Right lobe of liver (tissue), 6 donors: Measurements from ENCODE around the gene FAM181A. TPM values are rescaled to one million over a fixed set of nuclear protein-coding genes. Genes with fewer than 3 reads are reported as not detected.

ENCODE experiments used
- ATAC-seq, 4 donors: fragments of 200-7000 bp; cut with Tn5 transposase; one replicate each; pipeline ENCODE4 v1.9.1; 2020; ENCODE audit warnings: mild to moderate bottlenecking in 4 of 4, moderate library complexity in 4 of 4
- DNase-seq, 3 donors: peaks; one replicate each; pipeline ENCODE4 v3.0.0-alpha.2; 2020
- H3K27ac ChIP-seq, 3 donors: fragments of 200-600 bp; one replicate each; pipeline ENCODE4 v1.8.0; 2022
- H3K27me3 ChIP-seq, 2 donors: fragments of 200-600 bp; one replicate each; pipeline ENCODE4 v1.8.0; 2022
- H3K36me3 ChIP-seq, 4 donors: fragments of 200-600 bp; sonication (generic) in 1 of 4; one replicate each; pipeline versions ENCODE4 v1.5.1 to v1.8.0; 2017 to 2022; ENCODE audit warnings: control low read depth in 1 of 4
- H3K4me1 ChIP-seq, 4 donors: fragments of 200-600 bp; sonication (generic) in 1 of 4; one replicate each; pipeline versions ENCODE4 v1.5.1 to v1.8.0; 2017 to 2022; ENCODE audit warnings: control low read depth in 1 of 4
- H3K4me3 ChIP-seq, 3 donors: fragments of 200-600 bp; one replicate each; pipeline ENCODE4 v1.8.0; 2022
- H3K9me3 ChIP-seq, 4 donors: fragments of 200-600 bp; sonication (generic) in 1 of 4; one replicate each; pipeline versions ENCODE4 v1.5.1 to v1.8.0; 2017 to 2022; ENCODE audit warnings: control low read depth in 1 of 4
- POLR2A ChIP-seq: fragments of 450-650 bp; IDR thresholded peaks from one replicate; pipeline ENCODE4 v1.6.1; 2017; ENCODE audit warnings: antibody characterized with exemption, mild to moderate bottlenecking
- WGBS: methylation state at CpG from one replicate; pipeline ENCODE4 v1.1.6; 2018; ENCODE audit warnings: low coverage, low lambda C conversion rate; ENCODE audit not compliant: insufficient coverage; ENCODE audit errors: missing lambda C conversion rate; 5-methylcytosine and 5-hydroxymethylcytosine counted together
- intact Hi-C, 2 donors: fragments of 100-400 bp; cut with DNase I; formaldehyde crosslinking; loops; one replicate each; pipeline versions ENCODE4 v1.11.2 to v1.14.1; 2022
- total RNA-seq, 6 experiments: library from RNA; depleted of rRNA in 2 of 6; stranded (reverse); fragments of >200 nt in 2 of 6; fragmentation: NEBNext Ultra II Directional in 3 of 6; extraction: Animal tissue kit (Norgen Biotek cat#: 25700) in 3 of 6; gene quantifications; one replicate each; pipeline versions ENCODE4 v1.1.0 to v1.2.4, GENCODE V29; 2016 to 2023
- TF ChIP-seq, protein P1 (sequence below), 4 donors: fragments of 200-600 bp in 3 of 4; fragments of 450-650 bp in 1 of 4; IDR thresholded peaks; one replicate each; pipeline versions ENCODE4 v1.5.1 to v1.8.0; 2016 to 2022; ENCODE audit warnings: antibody characterized with exemption in 4 of 4, mild to moderate bottlenecking in 2 of 4
- donor health status: DM: no; HTN: yes; CAD: no.
- donor health status: DM: no; HTN: no; CAD: no.
- donor health status: DM: no; HTN: no; CAD: no.
- donor health status: DM: no; HTN: yes; CAD: no.
- donor health status: DM: no; HTN: yes; CAD: no.

The FAM181A gene
- total RNA-seq, 6 experiments from 2014 or later: not detected

DNA sequence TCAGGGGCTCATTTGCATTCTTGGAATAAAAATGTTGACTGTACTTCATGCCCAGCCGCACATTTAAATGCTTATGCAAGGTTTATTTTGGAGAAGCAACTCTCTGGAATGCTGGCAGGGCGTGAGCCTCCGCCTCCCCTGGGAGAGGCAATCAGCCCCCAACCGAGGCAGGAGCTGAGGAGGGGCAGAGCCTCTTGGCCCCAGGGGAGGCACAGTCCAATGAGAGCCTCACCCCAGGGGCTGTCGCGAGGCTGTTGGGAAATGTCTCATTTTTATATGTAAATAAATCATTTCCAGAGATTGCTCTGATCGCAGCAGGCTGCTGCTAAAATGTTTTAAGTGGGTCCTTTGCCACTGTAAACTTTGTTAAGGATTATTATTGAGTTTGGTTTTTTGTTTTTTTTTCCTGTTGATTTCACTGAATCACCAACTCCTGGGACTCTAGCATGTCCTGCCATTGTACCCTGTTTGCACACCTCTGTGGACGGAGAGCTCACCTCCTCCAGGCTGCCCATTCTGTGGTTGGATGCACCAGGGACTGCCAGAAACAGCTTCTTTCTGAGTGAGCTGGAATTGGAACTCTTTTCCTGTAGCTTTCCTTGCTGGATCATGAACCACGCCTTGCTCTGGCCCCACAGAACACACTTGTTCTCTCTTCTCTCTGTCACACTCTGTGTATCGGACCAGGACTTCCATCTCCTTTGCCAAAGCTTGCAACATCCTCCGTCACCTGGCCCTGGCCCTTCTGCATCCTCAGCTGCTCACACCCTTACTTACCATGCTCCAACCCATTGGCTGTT lies 46.9 kb upstream of the FAM181A start:
- Histone ChIP-seq H3K27ac (no peak overlapping the region), H3K4me3 (no peak overlapping the region), H3K27me3 (no peaks in the 10 kb centered on the region), H3K4me1 (no peaks in the 10 kb centered on the region), H3K9me3 (no peaks in the 10 kb centered on the region), H3K36me3 (no peaks in the 10 kb centered on the region)
- ATAC-seq: no peak
- DNase-seq: no peak
- WGBS: 46% methylated on average over 9 of the region's 11 CpGs
- TF ChIP-seq, protein P1, sequence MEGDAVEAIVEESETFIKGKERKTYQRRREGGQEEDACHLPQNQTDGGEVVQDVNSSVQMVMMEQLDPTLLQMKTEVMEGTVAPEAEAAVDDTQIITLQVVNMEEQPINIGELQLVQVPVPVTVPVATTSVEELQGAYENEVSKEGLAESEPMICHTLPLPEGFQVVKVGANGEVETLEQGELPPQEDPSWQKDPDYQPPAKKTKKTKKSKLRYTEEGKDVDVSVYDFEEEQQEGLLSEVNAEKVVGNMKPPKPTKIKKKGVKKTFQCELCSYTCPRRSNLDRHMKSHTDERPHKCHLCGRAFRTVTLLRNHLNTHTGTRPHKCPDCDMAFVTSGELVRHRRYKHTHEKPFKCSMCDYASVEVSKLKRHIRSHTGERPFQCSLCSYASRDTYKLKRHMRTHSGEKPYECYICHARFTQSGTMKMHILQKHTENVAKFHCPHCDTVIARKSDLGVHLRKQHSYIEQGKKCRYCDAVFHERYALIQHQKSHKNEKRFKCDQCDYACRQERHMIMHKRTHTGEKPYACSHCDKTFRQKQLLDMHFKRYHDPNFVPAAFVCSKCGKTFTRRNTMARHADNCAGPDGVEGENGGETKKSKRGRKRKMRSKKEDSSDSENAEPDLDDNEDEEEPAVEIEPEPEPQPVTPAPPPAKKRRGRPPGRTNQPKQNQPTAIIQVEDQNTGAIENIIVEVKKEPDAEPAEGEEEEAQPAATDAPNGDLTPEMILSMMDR (IDR thresholded peaks at IDR 0.05): no peak
- TF ChIP-seq POLR2A: no peak
- intact Hi-C loops: no loop called here

DNA sequence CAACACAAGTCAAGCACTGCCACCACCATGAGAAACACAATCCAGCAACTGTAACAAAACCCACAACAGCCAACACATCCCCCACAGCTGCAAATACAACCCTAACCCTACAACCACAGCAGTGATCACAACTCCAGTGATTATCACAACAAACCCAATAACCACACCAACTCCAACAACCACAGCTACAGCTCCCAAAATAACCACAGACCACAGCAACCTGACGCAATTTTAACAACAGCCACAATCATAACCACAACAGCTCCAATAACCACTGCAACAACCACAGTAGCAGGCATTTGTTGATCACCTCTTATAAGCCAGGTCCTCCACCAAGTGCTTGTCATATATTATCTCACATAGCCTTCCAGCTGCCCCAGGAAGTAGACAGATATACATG lies 42.2 kb upstream of the FAM181A start:
- intact Hi-C loops: no loop called here
- ATAC-seq: no peak
- 30% methylated on average over 1 of the region's 1 CpG for WGBS
- Histone ChIP-seq H3K9me3 (no peaks in the 10 kb centered on the region), H3K4me3 (no peak overlapping the region), H3K27ac (no peak overlapping the region), H3K27me3 (no peaks in the 10 kb centered on the region), H3K4me1 (no peaks in the 10 kb centered on the region), H3K36me3 (no peaks in the 10 kb centered on the region)
- DNase-seq: no peak
- no peak for TF ChIP-seq POLR2A
- TF ChIP-seq, protein P1 (IDR thresholded peaks at IDR 0.05): no peak

GRCh38 chr14:93888995-93889394 lies 38.1 kb upstream of the FAM181A start:
- intact Hi-C loops: no loop called here

GRCh38 chr14:93889739-93890483 lies 37.2 kb upstream of the FAM181A start:
- intact Hi-C loops: loop anchor here in 1 of 2 donors (10.0 kb wide), 1 partner anchor 235 kb away; no protein-coding TSS in a partner anchor
- no peak for ATAC-seq
- WGBS: 32% methylated on average over 6 of the region's 9 CpGs

More at GRCh38 chr14:93888995-93889394, 38.1 kb upstream of the FAM181A start:
- H3K4me1 ChIP-seq: no peaks in the 10 kb centered on the region
- H3K27ac ChIP-seq: no peak overlapping the region
- ATAC-seq: no peak
- 50% methylated on average over 11 of the region's 12 CpGs for WGBS
- TF ChIP-seq, protein P1 (IDR thresholded peaks at IDR 0.05): no peak
- no peak for TF ChIP-seq POLR2A
- H3K36me3 ChIP-seq: no peaks in the 10 kb centered on the region
- no peak for DNase-seq
- H3K4me3 ChIP-seq: no peak overlapping the region
- H3K9me3 ChIP-seq: no peaks in the 10 kb centered on the region
- no peaks in the 10 kb centered on the region for H3K27me3 ChIP-seq

More at GRCh38 chr14:93889739-93890483, 37.2 kb upstream of the FAM181A start:
- Histone ChIP-seq H3K9me3 (no peaks in the 10 kb centered on the region), H3K27me3 (no peaks in the 10 kb centered on the region), H3K4me3 (no peak overlapping the region), H3K36me3 (no peaks in the 10 kb centered on the region), H3K27ac (no peak overlapping the region), H3K4me1 (no peaks in the 10 kb centered on the region)
- no peak for TF ChIP-seq POLR2A
- TF ChIP-seq, protein P1 (IDR thresholded peaks at IDR 0.05): no peak
- no peak for DNase-seq
